Activated CD4-positive, alpha-beta memory T cell treated with anti-CD3 and anti-CD28 coated beads for 36 hours (primary cell): ENCODE results near the gene RFC4. TPM values are rescaled to one million over a fixed set of nuclear protein-coding genes. Genes with fewer than 3 reads are reported as not detected.
A peak's percentile ranks its signal among the peaks of the same experiment; 100 is the strongest.

ENCODE experiments used
- CTCF ChIA-PET: fragments of 350-600 bp; sonication (Branson Sonifier 250); formaldehyde crosslinking; loops from one replicate; lab custom pipeline; 2021; ENCODE audit warnings: antibody characterized with exemption, inconsistent platforms; lab: Charles Lee
- POLR2A ChIA-PET: fragments of 350-600 bp; sonication (Branson Sonifier 250); formaldehyde crosslinking; loops from one replicate; lab custom pipeline; 2021; ENCODE audit warnings: antibody characterized with exemption; lab: Charles Lee
- DNase-seq: peaks from one replicate; pipeline ENCODE4 v3.0.0-alpha.2; 2020
- H3K27ac Mint-ChIP-seq: one replicate; pipeline ENCODE4 v1.8.0; 2021; ENCODE audit warnings: mixed read lengths
- H3K27me3 Mint-ChIP-seq: one replicate; pipeline ENCODE4 v1.8.0; 2021; ENCODE audit warnings: mixed read lengths
- H3K36me3 Mint-ChIP-seq: one replicate; pipeline ENCODE4 v1.8.0; 2021; ENCODE audit warnings: mixed read lengths
- H3K4me1 Mint-ChIP-seq: one replicate; pipeline ENCODE4 v1.8.0; 2021; ENCODE audit warnings: low read depth, mixed read lengths
- H3K4me3 Mint-ChIP-seq: one replicate; pipeline ENCODE4 v1.8.0; 2021; ENCODE audit warnings: mild to moderate bottlenecking, mixed read lengths
- H3K9me3 Mint-ChIP-seq: one replicate; pipeline ENCODE4 v1.8.0; 2021; ENCODE audit warnings: mixed read lengths
- intact Hi-C: fragments of 100-400 bp; cut with micrococcal nuclease; formaldehyde crosslinking; loops from one replicate; pipeline ENCODE4 v1.15.1; 2023
- total RNA-seq, 2 experiments: library from RNA; stranded (reverse); gene quantifications; one replicate each; pipeline ENCODE4 v1.2.3, GENCODE V29; 2021

Gene RFC4
- total RNA-seq, 2 experiments from 2014 or later, result 118 to 127 TPM

DNA sequence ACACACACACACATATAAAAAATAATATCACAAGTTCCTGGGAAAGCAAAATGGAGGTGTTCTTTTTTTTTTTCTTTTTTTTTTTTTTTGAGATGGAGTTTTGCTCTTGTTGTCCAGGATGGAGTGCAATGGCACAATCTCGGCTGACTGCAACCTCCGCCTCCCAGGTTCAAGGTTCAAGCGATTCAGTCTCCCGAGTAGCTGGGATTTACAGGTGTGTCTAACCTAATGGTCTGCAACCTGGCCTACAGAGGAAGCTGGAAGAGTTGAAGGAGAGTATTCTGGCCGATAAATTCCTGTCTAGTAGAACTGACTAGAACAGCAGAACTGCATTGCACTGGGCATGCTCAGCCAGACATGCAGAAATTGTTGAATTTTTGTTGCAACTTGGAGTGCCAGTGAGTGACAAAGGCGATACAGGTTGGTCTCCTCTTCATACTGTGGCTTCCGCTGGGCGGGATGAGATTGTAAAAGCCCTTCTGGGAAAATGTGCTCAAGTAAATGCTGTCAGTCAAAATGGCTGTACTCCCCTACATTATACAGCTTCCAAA, 45.3 kb downstream of the RFC4 start:
- intact Hi-C loops, result no loop called here
- Mint-ChIP-seq H3K27me3 (peaks cover 4% of the 10 kb centered on the region), H3K9me3 (no peaks in the 10 kb centered on the region), H3K27ac (no peak overlapping the region), H3K36me3 (no peaks in the 10 kb centered on the region), H3K4me3 (no peak overlapping the region), H3K4me1 (peaks cover 4% of the 10 kb centered on the region)
- DNase-seq, result no peak
- ChIA-PET POLR2A (interaction anchor here (0.7 kb wide), 1 partner anchor 22 kb away, joined by 5 read pairs; no protein-coding TSS in a partner anchor), CTCF (no interaction called here)

DNA sequence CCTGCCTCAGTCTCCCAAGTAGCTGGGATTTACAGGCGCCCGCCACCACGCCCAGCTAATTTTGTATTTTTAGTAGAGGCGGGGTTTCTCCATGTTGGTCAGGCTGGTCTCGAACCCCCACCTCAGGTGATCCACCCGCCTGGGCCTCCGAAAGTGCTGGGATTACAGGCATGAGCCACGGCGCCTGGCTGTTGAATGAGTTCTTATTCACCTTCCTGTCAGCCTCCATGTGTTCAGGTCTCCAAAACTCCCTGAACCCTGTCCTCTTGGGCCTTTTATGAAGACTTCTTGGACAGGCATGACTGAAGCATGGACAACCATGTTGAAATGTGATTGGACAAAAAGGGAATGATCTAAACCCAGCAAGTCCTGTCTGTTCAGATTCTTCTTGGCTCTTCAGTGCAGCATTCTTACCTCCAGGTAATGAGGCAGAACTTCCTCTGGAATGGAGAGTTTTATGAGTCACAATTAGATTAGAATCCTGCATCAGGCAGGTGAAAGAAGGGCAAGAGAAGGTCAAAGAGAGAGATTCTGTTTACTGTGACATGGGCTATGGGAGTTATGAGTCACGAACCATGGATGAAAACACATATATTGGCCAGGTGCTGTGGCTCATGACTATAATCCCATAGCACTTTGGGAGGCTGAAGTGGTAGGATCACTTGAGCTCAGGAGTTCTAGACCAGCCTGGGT, 46.0 kb downstream of the RFC4 start:
- Mint-ChIP-seq H3K4me1 (peaks cover 4% of the 10 kb centered on the region), H3K27ac (no peak overlapping the region), H3K36me3 (no peaks in the 10 kb centered on the region), H3K27me3 (peaks cover 4% of the 10 kb centered on the region), H3K4me3 (no peak overlapping the region), H3K9me3 (no peaks in the 10 kb centered on the region)
- intact Hi-C loops, result no loop called here
- CTCF ChIA-PET, result no interaction called here
- no peak for DNase-seq
- POLR2A ChIA-PET, result interaction anchor here (0.7 kb wide), 1 partner anchor 22 kb away, joined by 5 read pairs; no protein-coding TSS in a partner anchor

DNA sequence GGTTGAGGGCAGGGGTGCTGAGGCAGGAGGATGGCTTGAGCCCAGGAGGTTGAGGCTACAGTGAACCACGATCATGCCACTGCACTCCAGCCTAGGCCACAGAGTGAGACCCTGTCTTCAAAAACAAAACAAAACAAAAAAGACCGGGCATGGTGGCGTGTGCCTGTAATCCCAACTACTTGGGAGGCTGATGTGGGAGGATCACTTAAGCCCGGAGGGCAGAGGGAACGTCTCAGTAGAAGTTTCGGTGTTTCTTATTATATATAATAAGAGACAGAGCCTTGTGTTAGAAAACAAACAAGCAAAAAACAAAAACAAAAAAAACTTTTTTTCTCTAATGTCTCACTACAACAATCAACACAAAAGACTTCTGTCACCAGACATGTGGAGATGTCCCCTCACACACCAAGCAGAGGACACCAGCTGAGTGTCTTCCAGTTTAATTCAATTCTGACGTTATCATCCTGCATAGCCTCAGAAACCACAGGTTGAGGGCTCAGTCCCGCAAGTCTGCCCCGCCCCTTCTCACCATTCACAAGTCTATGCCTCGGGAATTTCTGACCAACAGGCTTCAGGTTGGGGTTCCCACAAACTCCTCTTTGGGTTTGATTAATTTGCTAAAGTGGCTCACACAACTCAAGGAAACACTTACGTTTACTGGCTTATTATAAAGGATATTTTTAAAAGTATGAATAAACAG, 46.9 kb downstream of the RFC4 start:
- Mint-ChIP-seq H3K4me3 (no peak overlapping the region), H3K27ac (no peak overlapping the region), H3K4me1 (peaks cover 4% of the 10 kb centered on the region), H3K36me3 (no peaks in the 10 kb centered on the region), H3K9me3 (no peaks in the 10 kb centered on the region), H3K27me3 (peaks cover 4% of the 10 kb centered on the region)
- POLR2A ChIA-PET, result no interaction called here
- DNase-seq, result no peak
- CTCF ChIA-PET, result no interaction called here
- intact Hi-C loops, result loop anchor here (10.0 kb wide), 1 partner anchor 345 kb away; no protein-coding TSS in a partner anchor

DNA sequence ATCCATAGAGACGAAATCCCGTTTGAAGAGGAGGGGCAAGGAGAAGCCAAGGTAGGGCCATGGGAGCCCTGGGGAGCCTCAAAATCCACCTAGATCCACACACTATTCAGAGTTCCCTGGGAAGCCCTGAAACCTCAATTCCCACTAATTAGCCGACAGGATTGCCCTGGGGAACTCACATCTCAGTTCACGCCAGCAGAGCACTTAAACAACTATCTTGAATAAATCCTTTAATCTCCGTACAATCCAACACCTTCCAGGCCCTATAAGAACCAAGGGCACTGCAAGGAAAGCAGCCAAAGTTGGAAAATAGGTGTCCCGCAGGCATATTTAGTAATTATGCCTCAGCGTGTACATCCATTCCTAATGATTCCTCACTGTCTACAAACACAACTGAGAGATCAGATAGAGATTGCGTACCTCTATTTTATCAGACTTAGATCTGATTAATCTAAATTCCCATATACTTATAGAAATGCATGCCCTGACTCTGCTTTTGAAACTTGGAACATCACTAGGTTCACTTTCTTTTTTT, 48.5 kb downstream of the RFC4 start:
- H3K27ac Mint-ChIP-seq, result no peak overlapping the region
- no peak for DNase-seq
- POLR2A ChIA-PET, result no interaction called here
- H3K4me3 Mint-ChIP-seq, result no peak overlapping the region
- H3K27me3 Mint-ChIP-seq, result peaks cover 6% of the 10 kb centered on the region
- intact Hi-C loops, result loop anchor here (10.0 kb wide), 1 partner anchor 343 kb away; no protein-coding TSS in a partner anchor
- H3K9me3 Mint-ChIP-seq, result no peaks in the 10 kb centered on the region
- peaks cover 17% of the 10 kb centered on the region for H3K4me1 Mint-ChIP-seq
- CTCF ChIA-PET, result no interaction called here
- no peaks in the 10 kb centered on the region for H3K36me3 Mint-ChIP-seq

DNA sequence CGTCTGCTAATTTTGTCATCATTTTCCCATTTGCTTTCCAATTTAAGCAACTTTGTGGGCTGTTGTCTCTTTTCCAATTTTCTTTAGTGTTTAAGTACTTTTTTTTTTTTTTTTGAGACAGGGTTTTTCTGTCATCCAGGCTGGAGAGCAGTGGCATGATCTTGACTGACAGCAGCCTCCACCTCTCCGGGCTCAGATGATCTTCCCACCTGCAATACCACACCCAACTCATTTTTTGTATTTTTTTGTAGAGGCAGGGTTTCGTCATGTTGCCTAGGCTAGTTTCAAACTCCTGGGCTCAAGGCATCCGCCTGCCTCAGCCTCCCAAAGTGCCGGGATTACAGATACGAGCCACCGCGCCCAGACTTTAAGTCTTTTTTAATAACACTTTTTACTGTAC, 49.1 kb downstream of the RFC4 start:
- Mint-ChIP-seq H3K4me3 (no peak overlapping the region), H3K9me3 (no peaks in the 10 kb centered on the region), H3K27ac (no peak overlapping the region), H3K27me3 (peaks cover 6% of the 10 kb centered on the region), H3K36me3 (no peaks in the 10 kb centered on the region), H3K4me1 (peaks cover 17% of the 10 kb centered on the region)
- intact Hi-C loops, result loop anchor here (10.0 kb wide), 1 partner anchor 342 kb away; no protein-coding TSS in a partner anchor
- ChIA-PET CTCF (no interaction called here), POLR2A (no interaction called here)
- DNase-seq, result no peak

DNA sequence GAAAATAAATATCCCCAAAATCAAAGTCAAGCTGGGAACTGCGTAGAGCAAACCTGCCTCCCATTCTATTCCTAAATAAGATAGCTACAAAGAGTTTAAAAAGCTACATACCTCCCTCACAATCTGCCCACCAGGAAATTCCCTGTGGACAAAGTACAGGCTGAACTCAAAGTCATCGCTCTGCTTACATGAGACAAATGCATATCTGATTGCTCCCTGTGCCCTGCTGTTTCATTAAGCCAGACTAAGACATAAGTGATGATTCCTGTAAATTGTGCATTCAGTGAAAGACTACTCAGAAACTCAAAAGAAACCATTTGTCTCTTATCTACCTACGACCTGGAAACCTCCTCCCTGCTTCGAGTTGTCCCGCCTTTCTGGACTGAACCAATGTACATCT, 51.4 kb downstream of the RFC4 start:
- no peak overlapping the region for H3K27ac Mint-ChIP-seq
- POLR2A ChIA-PET, result interaction anchor here (1.2 kb wide), 1 partner anchor 29 kb away, joined by 3 read pairs; no protein-coding TSS in a partner anchor
- CTCF ChIA-PET, result no interaction called here
- no peaks in the 10 kb centered on the region for H3K36me3 Mint-ChIP-seq
- no peak overlapping the region for H3K4me3 Mint-ChIP-seq
- H3K4me1 Mint-ChIP-seq, result peaks cover 13% of the 10 kb centered on the region
- H3K9me3 Mint-ChIP-seq, result no peaks in the 10 kb centered on the region
- intact Hi-C loops, result loop anchor here (5.0 to 10.0 kb wide), 2 partner anchors 340 to 648 kb away; partner anchors contain the start of gene ETV5
- no peak for DNase-seq
- peaks cover 6% of the 10 kb centered on the region for H3K27me3 Mint-ChIP-seq

DNA sequence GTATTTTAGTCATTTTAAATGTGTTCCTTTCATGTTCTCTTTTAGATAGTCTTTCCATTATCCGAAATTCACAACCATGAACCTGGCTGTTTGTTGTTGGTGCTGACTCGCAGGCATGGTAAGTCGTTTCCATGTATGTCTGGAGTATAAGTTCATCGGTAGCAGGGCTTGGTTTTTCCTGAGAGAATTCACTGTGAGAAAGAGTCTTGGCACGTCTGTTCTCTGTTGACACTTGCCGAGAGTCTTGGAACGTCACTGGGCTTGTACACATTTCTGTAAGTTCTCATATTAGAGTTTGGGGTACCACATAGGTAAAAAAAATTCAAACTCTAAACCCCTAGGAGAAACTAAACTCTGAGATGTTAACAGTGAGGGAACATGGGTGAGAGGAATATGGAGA, 52.3 kb downstream of the RFC4 start:
- Mint-ChIP-seq H3K9me3 (no peaks in the 10 kb centered on the region), H3K27me3 (peaks cover 6% of the 10 kb centered on the region), H3K27ac (peak overlapping the region; percentile 88), H3K36me3 (no peaks in the 10 kb centered on the region), H3K4me3 (no peak overlapping the region), H3K4me1 (peaks cover 13% of the 10 kb centered on the region)
- no peak for DNase-seq
- intact Hi-C loops, result loop anchor here (5.0 to 10.0 kb wide), 2 partner anchors 339 to 647 kb away; partner anchors contain the start of gene ETV5
- CTCF ChIA-PET, result no interaction called here
- POLR2A ChIA-PET, result no interaction called here

DNA sequence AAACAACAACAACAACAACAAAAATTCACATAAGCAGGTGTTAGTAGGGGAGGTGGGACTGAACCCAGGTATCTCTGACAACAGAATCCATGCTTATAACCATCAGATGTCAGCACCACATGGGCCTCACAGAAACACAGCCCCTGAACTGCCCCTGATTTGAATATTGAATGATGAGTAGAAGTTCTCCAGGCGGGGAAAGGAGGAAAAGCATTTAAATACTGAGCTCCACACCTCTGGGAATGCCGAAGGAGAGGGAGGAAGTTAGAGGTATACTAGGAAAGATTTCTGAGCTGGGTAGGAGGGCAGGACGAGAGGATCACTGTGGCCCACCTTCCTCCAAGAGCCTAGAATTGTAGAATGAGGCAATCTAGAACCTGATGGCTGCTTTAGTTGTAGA, 54.8 kb downstream of the RFC4 start:
- Mint-ChIP-seq H3K27me3 (peaks cover 2% of the 10 kb centered on the region), H3K27ac (no peak overlapping the region), H3K9me3 (no peaks in the 10 kb centered on the region), H3K4me1 (peaks cover 13% of the 10 kb centered on the region), H3K36me3 (no peaks in the 10 kb centered on the region), H3K4me3 (no peak overlapping the region)
- CTCF ChIA-PET, result interaction anchor here (0.9 kb wide), 1 partner anchor 134 kb away, joined by 4 read pairs; no protein-coding TSS in a partner anchor
- no peak for DNase-seq
- intact Hi-C loops, result loop anchor here (5.0 to 10.0 kb wide), 2 partner anchors 337 to 644 kb away; partner anchors contain the start of gene ETV5
- POLR2A ChIA-PET, result no interaction called here

DNA sequence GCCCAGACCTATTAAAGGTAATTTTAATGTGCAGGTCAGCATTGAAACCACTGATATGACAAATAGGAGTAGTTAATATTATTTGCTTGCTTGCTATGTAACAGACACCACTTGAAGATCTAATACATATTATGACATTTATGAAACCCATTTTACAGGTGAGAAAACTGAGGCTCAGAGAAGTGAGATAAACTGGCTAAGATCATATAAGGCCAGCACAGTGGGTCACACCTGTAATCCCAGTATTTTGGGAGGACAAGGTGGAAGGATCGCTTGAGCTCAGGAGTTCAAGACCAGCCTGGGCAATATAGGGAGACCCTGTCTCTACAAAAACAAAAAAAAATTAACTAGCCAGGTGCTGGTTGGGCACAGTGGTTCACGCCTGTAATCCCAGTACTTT, 56.0 kb downstream of the RFC4 start:
- POLR2A ChIA-PET, result no interaction called here
- Mint-ChIP-seq H3K4me3 (no peak overlapping the region), H3K9me3 (no peaks in the 10 kb centered on the region), H3K27ac (no peak overlapping the region), H3K36me3 (no peaks in the 10 kb centered on the region), H3K4me1 (peaks cover 13% of the 10 kb centered on the region), H3K27me3 (peaks cover 2% of the 10 kb centered on the region)
- intact Hi-C loops, result loop anchor here (5.0 to 10.0 kb wide), 2 partner anchors 336 to 643 kb away; partner anchors contain the start of gene ETV5
- DNase-seq, result no peak
- CTCF ChIA-PET, result no interaction called here

DNA sequence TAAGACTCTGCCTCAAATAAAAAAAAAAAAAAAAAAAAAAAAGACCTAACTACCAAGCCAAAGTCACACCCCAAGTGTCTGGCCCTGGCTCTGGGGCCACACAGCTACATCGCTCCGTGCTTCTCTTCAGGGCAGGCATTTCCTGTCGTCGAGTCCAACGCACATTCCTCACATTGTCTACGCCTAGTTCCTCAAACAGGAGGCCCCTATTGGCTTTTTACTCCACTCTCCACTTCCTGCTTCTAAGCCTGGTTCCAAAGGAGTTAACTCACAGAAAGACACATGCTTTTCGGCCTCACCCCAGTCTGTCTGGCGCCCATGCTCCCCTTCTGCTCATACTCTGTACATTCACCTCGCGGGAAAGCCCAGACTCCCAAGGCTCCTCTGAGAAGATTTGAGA, 60.3 kb downstream of the RFC4 start:
- H3K4me1 Mint-ChIP-seq, result no peaks in the 10 kb centered on the region
- H3K36me3 Mint-ChIP-seq, result no peaks in the 10 kb centered on the region
- POLR2A ChIA-PET, result no interaction called here
- intact Hi-C loops, result no loop called here
- DNase-seq, result no peak
- H3K4me3 Mint-ChIP-seq, result no peak overlapping the region
- H3K27ac Mint-ChIP-seq, result no peak overlapping the region
- H3K27me3 Mint-ChIP-seq, result peaks cover 4% of the 10 kb centered on the region
- CTCF ChIA-PET, result interaction anchor here (1.0 kb wide), 1 partner anchor 129 kb away, joined by 4 read pairs; no protein-coding TSS in a partner anchor
- no peaks in the 10 kb centered on the region for H3K9me3 Mint-ChIP-seq

DNA sequence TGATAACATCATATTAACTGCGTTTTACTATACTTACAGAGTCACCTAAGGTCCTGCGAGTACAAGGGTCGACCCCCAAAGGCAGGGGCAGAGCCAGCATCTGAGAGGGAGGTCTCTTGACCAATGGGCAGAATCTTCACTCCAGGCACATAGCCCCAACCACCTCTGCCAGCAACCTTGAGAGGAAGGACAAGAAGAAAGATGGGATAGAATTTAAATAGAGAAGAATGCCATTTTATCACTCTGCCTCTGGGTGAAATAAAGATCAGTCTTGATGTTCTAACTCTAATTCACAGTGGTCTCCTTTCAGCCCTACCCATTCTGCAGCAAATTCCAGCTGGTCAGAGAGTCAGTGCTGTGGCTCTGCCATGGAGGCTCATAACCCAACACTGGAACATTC, 62.6 kb downstream of the RFC4 start:
- CTCF ChIA-PET, result no interaction called here
- Mint-ChIP-seq H3K27me3 (peaks cover 4% of the 10 kb centered on the region), H3K9me3 (no peaks in the 10 kb centered on the region), H3K4me3 (no peak overlapping the region), H3K27ac (no peak overlapping the region), H3K4me1 (no peaks in the 10 kb centered on the region), H3K36me3 (no peaks in the 10 kb centered on the region)
- POLR2A ChIA-PET, result no interaction called here
- no peak for DNase-seq
- intact Hi-C loops, result no loop called here
